Esophagus muscularis mucosa (tissue), 4 donors: ENCODE measurements around the gene FAM187B. TPM values are rescaled to one million over a fixed set of nuclear protein-coding genes. Genes with fewer than 3 reads are reported as not detected.
A peak's percentile ranks its signal among the peaks of the same experiment; 100 is the strongest.

Experiments used
- DNase-seq: peaks from one replicate; pipeline ENCODE4 v3.0.0-alpha.2; 2017; ENCODE audit errors: extremely low spot score
- H3K27ac ChIP-seq, 4 donors: fragments of 200-600 bp; sonication (generic); replicated peaks in 1 of 4; 1 replicate in 3 of 4; 2 replicates in 1 of 4; pipeline ENCODE4 v1.5.1; 2016 to 2019; ENCODE audit warnings: mild to moderate bottlenecking in 1 of 4
- H3K27me3 ChIP-seq, 4 donors: fragments of 200-600 bp; sonication (generic); one replicate each; pipeline versions ENCODE4 v1.5.1 to v1.6.0; 2016 to 2019
- H3K36me3 ChIP-seq, 4 donors: fragments of 200-600 bp; sonication (generic); one replicate each; pipeline ENCODE4 v1.5.1; 2016 to 2019
- H3K4me1 ChIP-seq, 4 donors: fragments of 200-600 bp; sonication (generic); one replicate each; pipeline ENCODE4 v1.5.1; 2016 to 2019
- H3K4me3 ChIP-seq, 4 donors: fragments of 200-600 bp; sonication (generic); 1 replicate in 2 of 4; 2 replicates in 2 of 4; pipeline ENCODE4 v1.5.1; 2016 to 2019; ENCODE audit warnings: mild to moderate bottlenecking in 4 of 4, moderate library complexity in 1 of 4
- H3K9me3 ChIP-seq, 4 donors: fragments of 200-600 bp; sonication (generic); 1 replicate in 3 of 4; 2 replicates in 1 of 4; pipeline ENCODE4 v1.5.1; 2016 to 2019
- EP300 ChIP-seq: sonication (generic); formaldehyde crosslinking; IDR thresholded peaks from one replicate; pipeline ENCODE4 v1.6.1; 2017; ENCODE audit warnings: antibody characterized with exemption
- POLR2A ChIP-seq: fragments of 450-650 bp; IDR thresholded peaks from one replicate; pipeline ENCODE4 v1.6.1; 2017; ENCODE audit warnings: antibody characterized with exemption, moderate library complexity, mild to moderate bottlenecking, low read depth
- POLR2AphosphoS5 ChIP-seq, 2 donors: sonication (generic); formaldehyde crosslinking; IDR thresholded peaks; one replicate each; pipeline ENCODE4 v1.6.1; 2017; ENCODE audit warnings: antibody characterized with exemption in 2 of 2
- WGBS: methylation state at CpG from one replicate; pipeline ENCODE4 v1.1.5; 2018; 5-methylcytosine and 5-hydroxymethylcytosine counted together
- intact Hi-C: fragments of 100-400 bp; cut with DNase I; formaldehyde crosslinking; loops from one replicate; pipeline ENCODE4 v1.15.1; 2023
- total RNA-seq, 4 donors: library from RNA; depleted of rRNA; stranded (reverse); fragments of >200 nt; gene quantifications; one replicate each; pipeline versions ENCODE4 v1.1.0 to v1.2.1, GENCODE V29; 2016
- TF ChIP-seq, protein P1 (sequence below), 3 experiments: fragments of 200-600 bp in 2 of 3; fragments of 450-650 bp in 1 of 3; sonication (generic) in 2 of 3; IDR thresholded peaks; one replicate each; pipeline ENCODE4 v1.5.1; 2017 to 2019; ENCODE audit warnings: antibody characterized with exemption in 3 of 3, mild to moderate bottlenecking in 2 of 3, moderate library complexity in 1 of 3

The FAM187B gene
- total RNA-seq, 4 donors from 2014 or later, result not detected

- Histone ChIP-seq H3K27me3 (peaks cover 0 to 3% (median 0%) of the 10 kb centered on the region in 4 donors), H3K4me3 (no peak overlapping the region), H3K27ac (no peak overlapping the region), H3K9me3 (peaks cover 0 to 8% (median 2%) of the 10 kb centered on the region in 4 donors), H3K36me3 (no peaks in the 10 kb centered on the region), H3K4me1 (peaks cover 18 to 22% (median 20%) of the 10 kb centered on the region in 4 donors)
- TF ChIP-seq EP300, result no peak
- TF ChIP-seq POLR2AphosphoS5 (IDR thresholded peaks at IDR 0.05), result no peak
- TF ChIP-seq, protein P1, sequence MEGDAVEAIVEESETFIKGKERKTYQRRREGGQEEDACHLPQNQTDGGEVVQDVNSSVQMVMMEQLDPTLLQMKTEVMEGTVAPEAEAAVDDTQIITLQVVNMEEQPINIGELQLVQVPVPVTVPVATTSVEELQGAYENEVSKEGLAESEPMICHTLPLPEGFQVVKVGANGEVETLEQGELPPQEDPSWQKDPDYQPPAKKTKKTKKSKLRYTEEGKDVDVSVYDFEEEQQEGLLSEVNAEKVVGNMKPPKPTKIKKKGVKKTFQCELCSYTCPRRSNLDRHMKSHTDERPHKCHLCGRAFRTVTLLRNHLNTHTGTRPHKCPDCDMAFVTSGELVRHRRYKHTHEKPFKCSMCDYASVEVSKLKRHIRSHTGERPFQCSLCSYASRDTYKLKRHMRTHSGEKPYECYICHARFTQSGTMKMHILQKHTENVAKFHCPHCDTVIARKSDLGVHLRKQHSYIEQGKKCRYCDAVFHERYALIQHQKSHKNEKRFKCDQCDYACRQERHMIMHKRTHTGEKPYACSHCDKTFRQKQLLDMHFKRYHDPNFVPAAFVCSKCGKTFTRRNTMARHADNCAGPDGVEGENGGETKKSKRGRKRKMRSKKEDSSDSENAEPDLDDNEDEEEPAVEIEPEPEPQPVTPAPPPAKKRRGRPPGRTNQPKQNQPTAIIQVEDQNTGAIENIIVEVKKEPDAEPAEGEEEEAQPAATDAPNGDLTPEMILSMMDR (IDR thresholded peaks at IDR 0.05), result no peak
- TF ChIP-seq POLR2A, result no peak
- intact Hi-C loops, result no loop called here
- DNase-seq, result no peak
Observed at GRCh38 chr19:35217649-35217990, 10.9 kb downstream of the FAM187B start.

DNA sequence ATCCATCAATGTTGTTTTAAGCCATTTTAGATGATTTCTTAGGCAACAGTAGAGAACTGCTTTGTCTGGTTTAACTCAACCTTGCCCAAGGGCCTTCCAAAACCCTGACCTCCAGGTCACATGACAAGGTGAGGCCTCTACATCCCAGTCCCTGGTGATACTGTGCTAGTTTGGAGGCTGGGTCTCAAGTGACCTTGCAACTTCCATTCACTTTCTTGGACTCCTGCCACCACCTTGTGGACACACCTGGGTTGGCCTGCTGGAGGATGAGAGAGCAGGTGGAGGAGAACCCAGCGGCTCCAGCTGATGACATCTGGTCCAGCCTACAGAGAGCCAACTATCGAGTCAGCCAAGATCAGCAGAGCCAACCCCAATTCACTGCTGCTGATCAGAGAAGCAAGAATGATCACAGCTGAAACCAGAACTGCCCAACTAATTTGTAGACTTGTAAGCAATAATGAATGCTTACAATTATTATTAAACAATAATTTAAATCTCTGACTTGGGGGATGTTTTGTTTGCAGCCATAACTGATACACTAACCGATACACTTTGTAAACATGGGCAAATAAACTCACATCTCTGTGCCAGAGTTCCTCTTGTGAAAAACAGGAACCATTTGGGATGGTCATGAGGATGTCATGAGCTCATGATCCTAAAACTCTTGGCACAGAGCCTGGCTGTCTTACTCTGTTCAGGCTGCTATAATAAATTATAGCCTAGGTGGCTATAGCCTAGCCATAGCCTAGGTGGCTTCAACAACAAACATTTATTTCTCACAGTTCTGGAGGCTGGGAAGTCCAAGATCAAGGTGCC, 11.5 kb downstream of the FAM187B start:
- TF ChIP-seq POLR2A (no peak), EP300 (no peak), POLR2AphosphoS5 (IDR thresholded peaks at IDR 0.05) (no peak)
- TF ChIP-seq, protein P1 (IDR thresholded peaks at IDR 0.05), result no peak
- Histone ChIP-seq H3K36me3 (no peaks in the 10 kb centered on the region), H3K4me1 (peaks cover 22 to 25% (median 22%) of the 10 kb centered on the region in 4 donors), H3K27me3 (no peaks in the 10 kb centered on the region), H3K9me3 (peaks cover 0 to 8% (median 2%) of the 10 kb centered on the region in 4 donors), H3K4me3 (no peak overlapping the region), H3K27ac (no peak overlapping the region)
- 86% methylated on average over 2 of the region's 3 CpGs for WGBS
- intact Hi-C loops, result no loop called here
- DNase-seq, result no peak

- DNase-seq, result no peak
- H3K36me3 ChIP-seq, result no peaks in the 10 kb centered on the region
- H3K4me3 ChIP-seq, result no peak overlapping the region
- intact Hi-C loops, result no loop called here
- no peaks in the 10 kb centered on the region for H3K27me3 ChIP-seq
- TF ChIP-seq, protein P1 (IDR thresholded peaks at IDR 0.05), result no peak
- TF ChIP-seq EP300, result no peak
- no peak for TF ChIP-seq POLR2A
- no peak for TF ChIP-seq POLR2AphosphoS5 (IDR thresholded peaks at IDR 0.05)
- H3K4me1 ChIP-seq, result peaks cover 22 to 28% (median 25%) of the 10 kb centered on the region in 4 donors
- 89% methylated on average over 7 of the region's 8 CpGs for WGBS
- H3K27ac ChIP-seq, result no peak overlapping the region
- H3K9me3 ChIP-seq, result peaks cover 0 to 8% (median 2%) of the 10 kb centered on the region in 4 donors
Observed at GRCh38 chr19:35216016-35216832, 12.3 kb downstream of the FAM187B start.

GRCh38 chr19:35214766-35215422, 13.6 kb downstream of the FAM187B start:
- no peak overlapping the region for H3K4me3 ChIP-seq
- H3K27me3 ChIP-seq, result no peaks in the 10 kb centered on the region
- DNase-seq, result no peak
- 66% methylated on average over 7 of the region's 7 CpGs for WGBS
- intact Hi-C loops, result no loop called here
- H3K9me3 ChIP-seq, result peaks cover 0 to 8% (median 2%) of the 10 kb centered on the region in 4 donors
- H3K4me1 ChIP-seq, result peaks cover 22 to 31% (median 25%) of the 10 kb centered on the region in 4 donors
- TF ChIP-seq, protein P1 (IDR thresholded peaks at IDR 0.05), result no peak
- H3K36me3 ChIP-seq, result no peaks in the 10 kb centered on the region
- H3K27ac ChIP-seq, result peak overlapping the region in 2 of 4 donors; percentile 70 to 74
